CD4-positive, CD25-positive, alpha-beta regulatory T cell (primary cell): Measurements from ENCODE around the gene NUDT4. TPM values are rescaled to one million over a fixed set of nuclear protein-coding genes. Genes with fewer than 3 reads are reported as not detected.

Source experiments
- ATAC-seq, 2 donors: fragments of 150-1000 bp; cut with Tn5 transposase; one replicate each; pipeline ENCODE4 v1.10.0; 2021; ENCODE audit warnings: low read depth in 2 of 2, moderate number of reproducible peaks in 2 of 2, moderate library complexity in 1 of 2
- DNase-seq, 3 donors: peaks; one replicate each; pipeline versions ENCODE4 v3.0.0 to v3.0.0-alpha.2; 2012 to 2022; ENCODE audit warnings: mixed read lengths in 1 of 3
- H3K27ac ChIP-seq: one replicate; pipeline ENCODE4 v1.7.0; 2013; ENCODE audit warnings: mild to moderate bottlenecking, low read length; ENCODE audit not compliant: insufficient read depth, poor library complexity, severe bottlenecking
- H3K27me3 ChIP-seq: one replicate; pipeline ENCODE4 v1.7.0; 2013; ENCODE audit warnings: low read length; ENCODE audit not compliant: control insufficient read depth, insufficient read depth
- H3K36me3 ChIP-seq: one replicate; pipeline ENCODE4 v1.7.0; 2013; ENCODE audit warnings: mild to moderate bottlenecking, low read length, moderate library complexity; ENCODE audit not compliant: control insufficient read depth, insufficient read depth
- H3K4me1 ChIP-seq: 2 replicates; pipeline ENCODE4 v1.7.0; 2013; ENCODE audit warnings: mild to moderate bottlenecking, low read length; ENCODE audit not compliant: insufficient read depth, control insufficient read depth, poor library complexity, severe bottlenecking
- H3K4me3 ChIP-seq: one replicate; pipeline ENCODE4 v1.7.0; 2013; ENCODE audit warnings: low read depth, mild to moderate bottlenecking, low read length, moderate library complexity
- H3K9me3 ChIP-seq, 2 experiments: 1 replicate in 1 of 2; 2 replicates in 1 of 2; pipeline ENCODE4 v1.7.0; 2013; ENCODE audit warnings: low read length in 2 of 2, mild to moderate bottlenecking in 1 of 2, moderate library complexity in 1 of 2; ENCODE audit not compliant: control insufficient read depth in 2 of 2
- H3K27ac Mint-ChIP-seq, 3 donors: one replicate each; pipeline ENCODE4 v1.8.0; 2020 to 2022; ENCODE audit warnings: mild to moderate bottlenecking in 3 of 3, mixed read lengths in 3 of 3, moderate library complexity in 2 of 3
- H3K27me3 Mint-ChIP-seq: one replicate; pipeline ENCODE4 v1.8.0; 2022; ENCODE audit warnings: mild to moderate bottlenecking, mixed read lengths
- H3K36me3 Mint-ChIP-seq: one replicate; pipeline ENCODE4 v1.8.0; 2020; ENCODE audit warnings: mixed read lengths
- H3K4me1 Mint-ChIP-seq, 4 donors: one replicate each; pipeline ENCODE4 v1.8.0; 2020 to 2022; ENCODE audit warnings: mixed read lengths in 4 of 4, mild to moderate bottlenecking in 1 of 4
- H3K4me3 Mint-ChIP-seq, 4 donors: one replicate each; pipeline ENCODE4 v1.8.0; 2020 to 2022; ENCODE audit warnings: mild to moderate bottlenecking in 4 of 4, mixed read lengths in 4 of 4, moderate library complexity in 3 of 4
- H3K9me3 Mint-ChIP-seq, 7 donors: one replicate each; pipeline ENCODE4 v1.8.0; 2020 to 2022; ENCODE audit warnings: mixed read lengths in 7 of 7, mild to moderate bottlenecking in 3 of 7, moderate library complexity in 2 of 7
- polyA plus RNA-seq, 4 donors: library from polyadenylated mRNA; unstranded; fragments of 300-500 nt; fragmentation: Illumina TruSeq; gene quantifications; one replicate each; pipeline ENCODE4 v1.2.3, GENCODE V29; 2021
- total RNA-seq: library from RNA; stranded (reverse); gene quantifications from one replicate; pipeline ENCODE4 v1.2.3, GENCODE V29; 2022

The NUDT4 gene
- total and polyA plus RNA-seq, 5 donors from 2014 or later, result 36.7 to 78.2 (median 45.9) TPM

- ATAC-seq, result no peak
- H3K4me3 Mint-ChIP-seq, result peak overlapping the region in 3 of 4 donors; percentile 3 to 31 (median 3)
- peaks cover 22% of the 10 kb centered on the region for H3K36me3 ChIP-seq
- H3K9me3 Mint-ChIP-seq, result peaks cover 0 to 1% (median 0%) of the 10 kb centered on the region in 7 donors
- H3K27ac Mint-ChIP-seq, result peak overlapping the region; percentile 49 to 99 (median 75)
- no peaks in the 10 kb centered on the region for H3K9me3 ChIP-seq
- H3K36me3 Mint-ChIP-seq, result peaks cover 26% of the 10 kb centered on the region
- H3K4me3 ChIP-seq, result no peak overlapping the region
- DNase-seq, result no peak
- no peak overlapping the region for H3K27ac ChIP-seq
- H3K27me3 Mint-ChIP-seq, result no peaks in the 10 kb centered on the region
- H3K27me3 ChIP-seq, result no peaks in the 10 kb centered on the region
- peaks cover 43% of the 10 kb centered on the region for H3K4me1 ChIP-seq
- H3K4me1 Mint-ChIP-seq, result peaks cover 46 to 78% (median 60%) of the 10 kb centered on the region in 4 donors
These were observed 35.3 kb downstream of the NUDT4 start for GRCh38 chr12:93413064-93413463.

- peaks cover 54% of the 10 kb centered on the region for H3K4me1 ChIP-seq
- H3K36me3 ChIP-seq, result peaks cover 4% of the 10 kb centered on the region
- no peaks in the 10 kb centered on the region for H3K27me3 ChIP-seq
- no peaks in the 10 kb centered on the region for H3K9me3 ChIP-seq
- ATAC-seq, result no peak
- Mint-ChIP-seq H3K27ac (peak overlapping the region; percentile 39 to 85 (median 59)), H3K4me1 (peaks cover 43 to 90% (median 69%) of the 10 kb centered on the region in 4 donors), H3K4me3 (peak overlapping the region; percentile 11 to 58 (median 24)), H3K27me3 (no peaks in the 10 kb centered on the region), H3K9me3 (no peaks in the 10 kb centered on the region), H3K36me3 (peaks cover 14% of the 10 kb centered on the region)
- no peak for DNase-seq
- peak overlapping the region; percentile 61 for H3K4me3 ChIP-seq
- no peak overlapping the region for H3K27ac ChIP-seq
These were observed 38.2 kb downstream of the NUDT4 start for GRCh38 chr12:93415723-93416464.

- peaks cover 10% of the 10 kb centered on the region for H3K36me3 Mint-ChIP-seq
- Histone ChIP-seq H3K36me3 (no peaks in the 10 kb centered on the region), H3K9me3 (no peaks in the 10 kb centered on the region), H3K4me3 (no peak overlapping the region), H3K27ac (no peak overlapping the region), H3K4me1 (peaks cover 55% of the 10 kb centered on the region), H3K27me3 (no peaks in the 10 kb centered on the region)
- no peak overlapping the region for H3K4me3 Mint-ChIP-seq
- ATAC-seq, result no peak
- H3K27me3 Mint-ChIP-seq, result no peaks in the 10 kb centered on the region
- H3K27ac Mint-ChIP-seq, result no peak overlapping the region
- no peak for DNase-seq
- peaks cover 49 to 91% (median 74%) of the 10 kb centered on the region in 4 donors for H3K4me1 Mint-ChIP-seq
- no peaks in the 10 kb centered on the region for H3K9me3 Mint-ChIP-seq
These were observed 40.3 kb downstream of the NUDT4 start for GRCh38 chr12:93417967-93418480.

- peak in 2 of 3 donors; percentile 64 to 71 for DNase-seq
- Histone ChIP-seq H3K27me3 (no peaks in the 10 kb centered on the region), H3K36me3 (no peaks in the 10 kb centered on the region), H3K4me1 (peaks cover 63% of the 10 kb centered on the region), H3K9me3 (no peaks in the 10 kb centered on the region), H3K27ac (peak overlapping the region; percentile 34), H3K4me3 (peak overlapping the region; percentile 45)
- Mint-ChIP-seq H3K4me3 (peak overlapping the region in 2 of 4 donors; percentile 7 to 64), H3K27ac (peak overlapping the region in 2 of 3 donors; percentile 29 to 70), H3K9me3 (no peaks in the 10 kb centered on the region), H3K27me3 (no peaks in the 10 kb centered on the region), H3K4me1 (peaks cover 49 to 92% (median 78%) of the 10 kb centered on the region in 4 donors), H3K36me3 (peaks cover 1% of the 10 kb centered on the region)
- ATAC-seq, result peak; percentile 72 to 80
These were observed 41.8 kb downstream of the NUDT4 start for GRCh38 chr12:93419388-93420034.

GRCh38 chr12:93422050-93422449 is 44.3 kb downstream of the NUDT4 start:
- H3K27ac ChIP-seq, result no peak overlapping the region
- ATAC-seq (no peak), DNase-seq (no peak)
- H3K4me1 ChIP-seq, result peaks cover 66% of the 10 kb centered on the region
- no peaks in the 10 kb centered on the region for H3K27me3 ChIP-seq
- H3K9me3 Mint-ChIP-seq, result no peaks in the 10 kb centered on the region
- H3K27ac Mint-ChIP-seq, result peak overlapping the region in 2 of 3 donors; percentile 3 to 65
- no peaks in the 10 kb centered on the region for H3K36me3 ChIP-seq
- peaks cover 48 to 92% (median 81%) of the 10 kb centered on the region in 4 donors for H3K4me1 Mint-ChIP-seq
- H3K4me3 Mint-ChIP-seq, result peak overlapping the region in 1 of 4 donors; percentile 35
- H3K36me3 Mint-ChIP-seq, result no peaks in the 10 kb centered on the region
- no peaks in the 10 kb centered on the region for H3K27me3 Mint-ChIP-seq
- H3K9me3 ChIP-seq, result no peaks in the 10 kb centered on the region
- peak overlapping the region; percentile 4 for H3K4me3 ChIP-seq

- Mint-ChIP-seq H3K4me1 (peaks cover 59 to 95% (median 84%) of the 10 kb centered on the region in 4 donors), H3K9me3 (no peaks in the 10 kb centered on the region), H3K27me3 (no peaks in the 10 kb centered on the region), H3K27ac (peak overlapping the region; percentile 55 to 69 (median 67)), H3K4me3 (peak overlapping the region; percentile 30 to 88 (median 72)), H3K36me3 (no peaks in the 10 kb centered on the region)
- H3K36me3 ChIP-seq, result no peaks in the 10 kb centered on the region
- no peaks in the 10 kb centered on the region for H3K27me3 ChIP-seq
- H3K4me1 ChIP-seq, result peaks cover 76% of the 10 kb centered on the region
- no peaks in the 10 kb centered on the region for H3K9me3 ChIP-seq
- no peak overlapping the region for H3K27ac ChIP-seq
- no peak for ATAC-seq
- H3K4me3 ChIP-seq, result peak overlapping the region; percentile 39
- no peak for DNase-seq
These were observed 48.1 kb downstream of the NUDT4 start for GRCh38 chr12:93425736-93426411.

GRCh38 chr12:93426412-93426805 is 48.7 kb downstream of the NUDT4 start:
- Histone ChIP-seq H3K4me1 (peaks cover 79% of the 10 kb centered on the region), H3K27me3 (no peaks in the 10 kb centered on the region), H3K27ac (peak overlapping the region; percentile 18), H3K36me3 (no peaks in the 10 kb centered on the region), H3K4me3 (peak overlapping the region; percentile 39), H3K9me3 (no peaks in the 10 kb centered on the region)
- no peaks in the 10 kb centered on the region for H3K27me3 Mint-ChIP-seq
- DNase-seq, result peak in 1 of 3 donors; percentile 30
- no peaks in the 10 kb centered on the region for H3K36me3 Mint-ChIP-seq
- H3K4me1 Mint-ChIP-seq, result peaks cover 58 to 95% (median 83%) of the 10 kb centered on the region in 4 donors
- H3K27ac Mint-ChIP-seq, result peak overlapping the region; percentile 55 to 69 (median 67)
- peak in 1 of 2 donors; percentile 43 for ATAC-seq
- H3K9me3 Mint-ChIP-seq, result no peaks in the 10 kb centered on the region
- H3K4me3 Mint-ChIP-seq, result peak overlapping the region; percentile 30 to 88 (median 72)
